ENCODE measurements around the gene WDPCP.

DNA sequence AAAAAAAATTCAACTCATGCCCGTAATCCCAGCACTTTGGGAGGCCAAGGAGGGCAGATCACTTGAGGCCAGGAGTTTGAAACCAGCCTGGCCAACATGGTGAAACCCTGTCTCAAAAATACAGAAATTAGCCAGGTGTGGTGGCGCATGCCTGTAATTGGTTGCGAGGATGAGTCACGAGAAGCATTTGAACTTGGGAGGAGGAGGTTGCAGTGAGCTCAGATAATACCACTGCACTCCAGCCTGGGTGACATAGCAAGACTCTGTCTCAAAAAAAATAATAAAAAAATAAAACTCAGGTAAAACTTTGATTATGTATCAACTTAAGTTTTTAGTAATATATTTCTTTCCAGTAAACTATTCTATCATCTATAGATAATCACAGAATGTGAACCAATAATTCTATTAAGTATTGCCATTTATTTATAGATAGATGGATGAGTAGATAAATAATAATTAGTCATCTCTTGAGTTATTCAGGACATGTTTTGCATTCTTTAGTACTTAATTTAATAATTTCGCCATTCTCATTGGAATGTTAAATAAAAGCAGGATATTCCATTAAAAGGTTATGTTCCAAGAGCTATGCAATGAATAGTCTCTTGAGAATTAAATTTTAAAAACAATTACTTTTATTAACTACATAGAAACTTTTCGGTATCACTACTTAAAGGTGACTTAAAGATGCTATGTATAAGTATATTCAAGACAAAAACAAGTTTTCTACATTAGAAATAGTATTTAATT, 48.7 kb downstream of the WDPCP start:
- TF ChIP-seq, protein P1, sequence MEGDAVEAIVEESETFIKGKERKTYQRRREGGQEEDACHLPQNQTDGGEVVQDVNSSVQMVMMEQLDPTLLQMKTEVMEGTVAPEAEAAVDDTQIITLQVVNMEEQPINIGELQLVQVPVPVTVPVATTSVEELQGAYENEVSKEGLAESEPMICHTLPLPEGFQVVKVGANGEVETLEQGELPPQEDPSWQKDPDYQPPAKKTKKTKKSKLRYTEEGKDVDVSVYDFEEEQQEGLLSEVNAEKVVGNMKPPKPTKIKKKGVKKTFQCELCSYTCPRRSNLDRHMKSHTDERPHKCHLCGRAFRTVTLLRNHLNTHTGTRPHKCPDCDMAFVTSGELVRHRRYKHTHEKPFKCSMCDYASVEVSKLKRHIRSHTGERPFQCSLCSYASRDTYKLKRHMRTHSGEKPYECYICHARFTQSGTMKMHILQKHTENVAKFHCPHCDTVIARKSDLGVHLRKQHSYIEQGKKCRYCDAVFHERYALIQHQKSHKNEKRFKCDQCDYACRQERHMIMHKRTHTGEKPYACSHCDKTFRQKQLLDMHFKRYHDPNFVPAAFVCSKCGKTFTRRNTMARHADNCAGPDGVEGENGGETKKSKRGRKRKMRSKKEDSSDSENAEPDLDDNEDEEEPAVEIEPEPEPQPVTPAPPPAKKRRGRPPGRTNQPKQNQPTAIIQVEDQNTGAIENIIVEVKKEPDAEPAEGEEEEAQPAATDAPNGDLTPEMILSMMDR (IDR thresholded peaks at IDR 0.05): no peak
- no peak for TF ChIP-seq POLR2A (IDR thresholded peaks at IDR 0.05)
- no peak for TF ChIP-seq POLR2AphosphoS5 (IDR thresholded peaks at IDR 0.05; ENCODE audit: insufficient read depth in 1 of 2, low read depth in 1 of 2)

Measured in vagina (tissue), 2 donors.